HAP-1 (cell line): ENCODE measurements around the gene ZNF148.

Experiments used
- DNase-seq, 2 experiments: peaks; one replicate each; pipeline ENCODE4 v3.0.0-alpha.2; 2016 to 2020; ENCODE audit warnings: low spot score in 2 of 2
- H3K27me3 ChIP-seq: fragments of 250-450 bp; sonication (Bioruptor Pico); 2 replicates; pipeline ENCODE4 v1.5.1; 2020; ENCODE audit warnings: low read depth, mild to moderate bottlenecking, moderate library complexity
- H3K36me3 ChIP-seq: fragments of 250-450 bp; sonication (Bioruptor Pico); replicated peaks from 2 replicates; pipeline ENCODE4 v1.5.1; 2020; ENCODE audit warnings: mild to moderate bottlenecking
- H3K4me1 ChIP-seq: fragments of 250-450 bp; sonication (Bioruptor Pico); 2 replicates; pipeline ENCODE4 v1.5.1; 2020; ENCODE audit warnings: mild to moderate bottlenecking
- H3K4me3 ChIP-seq: fragments of 250-450 bp; sonication (Bioruptor Pico); 2 replicates; pipeline ENCODE4 v1.5.1; 2020; ENCODE audit warnings: mild to moderate bottlenecking, moderate library complexity
- H3K9me3 ChIP-seq: fragments of 250-450 bp; sonication (Bioruptor Pico); 2 replicates; pipeline ENCODE4 v1.5.1; 2020; ENCODE audit warnings: mild to moderate bottlenecking, moderate library complexity
- in situ Hi-C: fragments of 300-500 bp; cut with MboI; formaldehyde crosslinking; loops from 3 replicates; pipeline ENCODE4 v1.14.3; 2020; ENCODE audit warnings: low sequenced_read_pairs, inconsistent platforms, mixed read lengths

Gene ZNF148

GRCh38 chr3:125212091-125212508 lies 163.0 kb downstream of the ZNF148 start:
- H3K4me1 ChIP-seq = no peaks in the 10 kb centered on the region; the same call in 1 of the 2 replicates
- H3K27me3 ChIP-seq = no peaks in the 10 kb centered on the region
- H3K9me3 ChIP-seq = no peaks in the 10 kb centered on the region
- H3K4me3 ChIP-seq = no peak overlapping the region
- H3K36me3 ChIP-seq = no peaks in the 10 kb centered on the region
- DNase-seq = no peak
- in situ Hi-C loops = no loop called here

GRCh38 chr3:125211523-125212090 lies 163.5 kb downstream of the ZNF148 start:
- Histone ChIP-seq H3K36me3 (no peaks in the 10 kb centered on the region), H3K4me3 (no peak overlapping the region), H3K4me1 (no peaks in the 10 kb centered on the region; the same call in 1 of the 2 replicates), H3K9me3 (no peaks in the 10 kb centered on the region), H3K27me3 (no peaks in the 10 kb centered on the region)
- DNase-seq = no peak
- in situ Hi-C loops = no loop called here

- no peak overlapping the region for H3K4me3 ChIP-seq
- H3K27me3 ChIP-seq = no peaks in the 10 kb centered on the region
- H3K36me3 ChIP-seq = no peaks in the 10 kb centered on the region
- DNase-seq = no peak
- in situ Hi-C loops = no loop called here
- H3K4me1 ChIP-seq = no peaks in the 10 kb centered on the region; the same call in 1 of the 2 replicates
- H3K9me3 ChIP-seq = no peaks in the 10 kb centered on the region; the same call in 1 of the 2 replicates
These were observed 167.1 kb downstream of the ZNF148 start for GRCh38 chr3:125207949-125208568.

GRCh38 chr3:125207507-125207906 lies 167.6 kb downstream of the ZNF148 start:
- in situ Hi-C loops = no loop called here
- no peak for DNase-seq
- Histone ChIP-seq H3K36me3 (no peaks in the 10 kb centered on the region), H3K9me3 (no peaks in the 10 kb centered on the region; the same call in 1 of the 2 replicates), H3K27me3 (no peaks in the 10 kb centered on the region), H3K4me1 (no peaks in the 10 kb centered on the region), H3K4me3 (no peak overlapping the region)

- DNase-seq = no peak
- Histone ChIP-seq H3K4me1 (no peaks in the 10 kb centered on the region), H3K27me3 (no peaks in the 10 kb centered on the region), H3K9me3 (peaks cover 4% of the 10 kb centered on the region; the same call in 1 of the 2 replicates), H3K36me3 (no peaks in the 10 kb centered on the region), H3K4me3 (no peak overlapping the region)
- in situ Hi-C loops = no loop called here
These were observed 168.2 kb downstream of the ZNF148 start for GRCh38 chr3:125206934-125207333.

- Histone ChIP-seq H3K4me1 (no peaks in the 10 kb centered on the region), H3K9me3 (peaks cover 4% of the 10 kb centered on the region; the same call in 1 of the 2 replicates), H3K4me3 (no peak overlapping the region), H3K27me3 (no peaks in the 10 kb centered on the region), H3K36me3 (no peaks in the 10 kb centered on the region)
- in situ Hi-C loops = no loop called here
- no peak for DNase-seq
These were observed 171.4 kb downstream of the ZNF148 start for GRCh38 chr3:125203731-125204130.

- Histone ChIP-seq H3K4me3 (no peak overlapping the region), H3K36me3 (no peaks in the 10 kb centered on the region), H3K9me3 (peaks cover 6% of the 10 kb centered on the region; the same call in 1 of the 2 replicates), H3K4me1 (no peaks in the 10 kb centered on the region), H3K27me3 (no peaks in the 10 kb centered on the region)
- in situ Hi-C loops = no loop called here
- DNase-seq = no peak
These were observed 172.9 kb downstream of the ZNF148 start for GRCh38 chr3:125202197-125202596.

- DNase-seq = no peak
- Histone ChIP-seq H3K9me3 (0 out of 2 replicates have a peak, but pooled peaks cover 6% of the 10 kb centered on the region), H3K4me1 (no peaks in the 10 kb centered on the region), H3K36me3 (no peaks in the 10 kb centered on the region), H3K4me3 (no peak overlapping the region), H3K27me3 (no peaks in the 10 kb centered on the region)
- in situ Hi-C loops = no loop called here
These were observed 174.4 kb downstream of the ZNF148 start for GRCh38 chr3:125200731-125201139.

- in situ Hi-C loops = no loop called here
- H3K27me3 ChIP-seq = no peaks in the 10 kb centered on the region
- 0 out of 2 replicates have a peak, but pooled peaks cover 2% of the 10 kb centered on the region for H3K9me3 ChIP-seq
- no peaks in the 10 kb centered on the region for H3K4me1 ChIP-seq
- no peak overlapping the region for H3K4me3 ChIP-seq
- DNase-seq = no peak
- H3K36me3 ChIP-seq = no peaks in the 10 kb centered on the region
These were observed 180.1 kb downstream of the ZNF148 start for GRCh38 chr3:125194849-125195601.

- Histone ChIP-seq H3K36me3 (no peaks in the 10 kb centered on the region), H3K4me3 (no peak overlapping the region), H3K9me3 (0 out of 2 replicates have a peak, but pooled peaks cover 2% of the 10 kb centered on the region), H3K27me3 (no peaks in the 10 kb centered on the region), H3K4me1 (no peaks in the 10 kb centered on the region)
- in situ Hi-C loops = no loop called here
- DNase-seq = no peak
These were observed 180.9 kb downstream of the ZNF148 start for GRCh38 chr3:125194061-125194848.

- in situ Hi-C loops = no loop called here
- Histone ChIP-seq H3K4me3 (no peak overlapping the region), H3K4me1 (no peaks in the 10 kb centered on the region), H3K36me3 (no peaks in the 10 kb centered on the region), H3K27me3 (no peaks in the 10 kb centered on the region), H3K9me3 (no peaks in the 10 kb centered on the region)
- no peak for DNase-seq
These were observed 182.7 kb downstream of the ZNF148 start for GRCh38 chr3:125192190-125193035.

- no peak for DNase-seq
- Histone ChIP-seq H3K36me3 (no peaks in the 10 kb centered on the region), H3K4me1 (no peaks in the 10 kb centered on the region), H3K9me3 (no peaks in the 10 kb centered on the region), H3K27me3 (no peaks in the 10 kb centered on the region), H3K4me3 (no peak overlapping the region)
- in situ Hi-C loops = no loop called here
These were observed 183.4 kb downstream of the ZNF148 start for GRCh38 chr3:125191730-125192129.

GRCh38 chr3:125191256-125191655 lies 183.9 kb downstream of the ZNF148 start:
- H3K4me1 ChIP-seq = no peaks in the 10 kb centered on the region
- in situ Hi-C loops = no loop called here
- no peaks in the 10 kb centered on the region for H3K36me3 ChIP-seq
- H3K4me3 ChIP-seq = no peak overlapping the region
- no peaks in the 10 kb centered on the region for H3K9me3 ChIP-seq
- no peaks in the 10 kb centered on the region for H3K27me3 ChIP-seq
- DNase-seq = no peak
